GM18508 (cell line): ENCODE measurements around the gene MAP3K9.

ENCODE experiments used
- ATAC-seq: cut with Tn5 transposase; IDR thresholded peaks from one replicate; pipeline ENCODE4 v1.9.1; 2021; ENCODE audit warnings: moderate number of reproducible peaks; ENCODE audit not compliant: insufficient read depth, unreplicated experiment

The MAP3K9 gene

DNA sequence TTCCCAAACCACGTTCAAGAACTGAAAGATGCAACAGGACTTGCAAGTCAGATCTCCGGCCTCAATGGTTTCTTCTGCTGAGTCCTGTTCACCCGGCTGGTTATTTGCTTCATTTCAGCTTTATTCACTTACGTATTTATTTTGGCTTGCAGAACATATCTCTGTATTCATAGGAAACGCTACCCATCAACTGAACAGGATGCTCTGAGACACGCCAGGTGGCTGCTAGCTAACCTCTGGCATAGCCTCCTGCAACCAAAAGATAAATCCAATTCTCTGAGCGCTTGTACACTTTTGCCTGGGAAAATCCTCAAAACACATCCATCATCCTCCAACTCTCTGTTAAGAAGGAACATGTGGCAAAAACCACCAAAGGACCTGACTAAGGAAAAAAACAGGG, 17.3 kb downstream of the MAP3K9 start:
- no peak for ATAC-seq

DNA sequence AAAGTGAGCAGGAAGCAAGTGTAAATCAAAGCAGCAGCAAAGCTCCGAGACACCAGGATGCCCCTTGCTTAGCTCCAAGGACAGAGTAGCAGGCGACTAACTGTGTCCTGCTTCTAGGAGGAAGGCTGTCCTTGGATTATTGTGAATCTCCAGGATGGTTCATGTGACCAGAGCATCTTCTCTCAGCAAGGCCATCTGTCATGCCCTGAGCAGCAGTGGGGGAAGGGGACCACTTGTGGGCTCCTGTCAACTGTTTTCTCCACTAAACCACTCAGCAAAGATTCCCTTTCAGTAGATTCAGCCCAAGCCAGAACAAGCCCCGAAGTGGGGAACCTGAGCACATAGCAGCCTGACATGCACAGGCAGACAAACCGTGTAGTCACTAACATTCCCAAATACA, 19.4 kb downstream of the MAP3K9 start:
- ATAC-seq: no peak

DNA sequence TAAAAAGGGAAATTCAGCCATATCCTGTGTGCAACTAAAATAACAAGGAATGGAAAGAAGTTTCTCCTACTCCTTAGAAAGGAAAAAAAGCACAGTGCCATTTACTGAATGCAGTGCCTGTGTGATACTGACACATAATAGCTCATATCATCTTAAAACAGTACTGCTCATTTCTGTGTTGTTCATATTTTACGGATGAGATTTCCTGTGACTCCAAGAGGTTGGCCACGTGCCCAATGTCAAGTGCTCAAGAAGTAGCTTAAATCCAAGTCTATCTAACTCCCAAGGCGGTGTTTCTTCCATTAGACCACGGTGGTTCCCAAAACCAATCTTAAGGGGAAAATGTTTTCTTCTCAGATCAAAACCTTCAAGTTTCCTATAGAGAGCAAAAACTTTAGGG, 20.0 kb downstream of the MAP3K9 start:
- ATAC-seq: no peak

DNA sequence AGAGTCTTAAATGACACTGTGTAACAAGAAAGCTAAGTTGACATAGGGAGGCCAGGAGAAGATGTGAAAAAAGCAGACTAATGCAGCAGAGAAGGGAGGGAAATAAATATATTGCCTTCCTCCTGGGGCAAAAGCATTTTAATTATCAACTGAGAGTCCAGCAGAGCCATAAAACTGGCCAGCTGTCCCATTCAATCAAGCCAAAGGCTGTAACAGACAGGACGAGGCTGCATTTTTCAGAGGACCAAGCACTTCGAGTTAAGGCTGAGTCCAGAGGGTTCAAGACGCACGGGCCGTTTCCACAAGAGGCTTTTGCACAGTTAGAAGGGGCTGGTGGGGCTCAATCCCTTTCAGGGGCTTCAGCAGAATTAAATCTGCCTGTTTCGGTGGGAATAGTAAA, 20.4 kb downstream of the MAP3K9 start:
- ATAC-seq: no peak

DNA sequence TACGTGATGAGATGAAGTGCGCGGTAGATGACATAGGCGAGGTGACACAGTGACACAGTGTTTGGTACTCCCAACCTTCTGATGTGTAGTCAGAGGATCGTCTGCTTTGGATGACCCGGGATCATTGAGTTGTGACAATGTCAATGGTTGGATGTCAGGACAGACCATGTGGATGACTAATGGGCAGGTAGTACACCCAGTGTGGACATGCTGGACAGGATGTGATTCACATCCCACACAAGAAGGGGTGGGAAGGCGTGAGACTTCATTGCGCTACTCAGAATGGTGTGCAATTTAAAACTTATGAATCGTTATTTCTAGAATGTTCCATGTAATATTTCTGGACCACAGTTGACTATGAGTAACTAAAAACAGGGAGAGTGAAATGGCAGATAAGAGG, 23.8 kb downstream of the MAP3K9 start:
- ATAC-seq: no peak

DNA sequence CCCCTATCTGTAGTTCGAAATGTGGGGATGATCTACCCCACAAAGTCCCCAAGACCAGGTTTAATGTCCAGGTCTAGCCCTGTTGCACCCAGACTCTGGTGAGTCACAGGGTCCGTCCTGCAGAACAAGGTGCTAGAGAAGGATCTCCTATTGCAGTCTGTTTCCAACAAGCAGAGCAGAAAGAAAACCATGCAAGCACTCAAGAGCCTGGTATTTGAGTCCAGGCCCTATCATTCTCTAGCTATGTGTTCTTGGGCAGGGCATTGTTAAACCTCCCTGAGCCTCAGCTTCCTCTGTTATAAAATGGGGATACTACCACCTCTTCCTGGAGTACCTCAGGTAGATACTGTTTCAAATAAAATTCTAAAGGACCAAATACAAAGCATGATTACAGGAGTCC, 24.4 kb downstream of the MAP3K9 start:
- ATAC-seq: no peak

DNA sequence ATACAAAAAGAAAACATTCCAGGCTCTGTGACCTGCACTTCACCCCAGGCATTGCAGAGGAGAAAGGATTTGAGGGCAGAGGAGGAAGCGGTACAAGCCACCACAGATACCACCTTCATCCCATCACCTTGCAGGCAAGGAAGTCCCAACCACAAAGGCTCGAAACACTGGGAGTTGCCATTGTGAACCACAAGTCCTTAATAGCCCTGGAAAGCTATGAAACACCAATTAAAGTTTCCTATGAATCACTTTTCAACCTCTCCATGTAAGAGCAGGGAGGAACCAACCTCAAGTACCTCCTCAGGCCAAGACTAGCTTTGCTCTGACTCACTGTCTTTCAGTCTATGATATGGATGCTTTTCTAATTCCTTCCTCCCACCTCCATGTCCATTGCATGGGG, 27.0 kb downstream of the MAP3K9 start:
- no peak for ATAC-seq

DNA sequence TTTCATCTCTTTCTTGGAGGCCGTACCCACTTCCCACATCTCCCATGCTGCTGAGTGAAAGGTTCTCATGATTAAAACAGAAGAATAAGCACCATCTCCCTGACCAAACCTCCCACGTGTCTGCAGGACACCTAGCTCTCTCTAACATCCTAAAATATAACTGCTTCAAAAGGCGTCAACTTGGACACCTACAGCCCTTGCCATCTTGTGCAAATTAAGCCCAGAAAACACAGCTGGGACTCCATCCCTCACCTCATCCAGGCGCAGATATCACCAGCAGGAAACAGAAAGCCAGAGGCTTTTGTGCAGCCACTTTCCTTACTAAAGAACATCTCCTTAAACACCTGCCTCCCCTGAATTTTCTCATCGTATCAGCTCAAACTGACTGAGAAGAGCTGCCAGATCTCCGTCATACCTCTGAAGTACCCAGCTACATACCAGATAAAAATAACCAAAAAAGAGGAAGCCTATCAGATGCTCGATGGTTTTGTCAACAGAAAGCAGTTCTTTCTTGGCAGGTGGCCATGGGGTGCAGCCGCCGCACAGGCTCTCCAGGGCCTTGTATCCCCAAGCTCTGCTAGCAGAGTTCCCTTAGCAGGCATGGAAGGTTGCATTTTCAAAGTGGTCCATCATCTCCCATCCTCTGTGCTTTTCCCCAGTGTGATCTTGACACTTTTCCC, 28.8 kb downstream of the MAP3K9 start:
- ATAC-seq: no peak

DNA sequence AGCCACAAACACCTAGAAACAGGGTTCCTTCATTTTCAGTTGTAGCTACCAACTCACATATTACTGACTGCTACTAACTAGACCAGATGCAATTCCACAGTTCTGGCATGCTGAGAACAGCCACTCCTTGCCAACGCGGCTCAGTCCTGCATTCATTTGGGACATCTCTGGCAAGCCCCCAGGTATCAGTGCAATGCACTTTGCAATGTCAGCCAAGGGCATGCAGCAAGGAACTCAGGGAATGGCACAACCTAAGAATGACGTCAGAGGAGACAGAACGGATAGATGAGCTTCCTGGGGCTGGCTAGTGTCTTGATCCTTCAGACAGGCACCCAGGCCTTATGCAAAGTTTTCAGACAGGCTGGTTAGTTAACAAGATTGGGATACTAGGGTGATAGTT, 29.6 kb downstream of the MAP3K9 start:
- no peak for ATAC-seq

DNA sequence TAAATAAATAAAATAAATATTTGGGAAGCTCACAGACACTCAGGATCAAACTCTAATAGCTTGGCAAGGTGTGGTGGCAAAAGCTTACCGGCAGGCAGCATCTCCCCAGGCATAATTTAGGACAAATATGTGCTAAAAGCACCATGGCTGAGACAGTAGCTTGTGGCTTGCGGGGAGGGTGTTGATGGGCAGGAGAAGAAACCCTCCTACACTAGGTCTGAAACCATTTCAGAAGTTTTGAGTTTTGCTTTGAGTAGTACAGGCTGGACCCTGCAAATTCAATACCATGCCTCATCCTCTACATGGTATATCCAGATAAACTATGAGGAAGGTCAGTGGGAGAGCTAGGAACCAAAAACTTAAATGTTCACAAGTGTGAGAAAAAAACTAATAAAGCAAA, 33.1 kb downstream of the MAP3K9 start:
- no peak for ATAC-seq

DNA sequence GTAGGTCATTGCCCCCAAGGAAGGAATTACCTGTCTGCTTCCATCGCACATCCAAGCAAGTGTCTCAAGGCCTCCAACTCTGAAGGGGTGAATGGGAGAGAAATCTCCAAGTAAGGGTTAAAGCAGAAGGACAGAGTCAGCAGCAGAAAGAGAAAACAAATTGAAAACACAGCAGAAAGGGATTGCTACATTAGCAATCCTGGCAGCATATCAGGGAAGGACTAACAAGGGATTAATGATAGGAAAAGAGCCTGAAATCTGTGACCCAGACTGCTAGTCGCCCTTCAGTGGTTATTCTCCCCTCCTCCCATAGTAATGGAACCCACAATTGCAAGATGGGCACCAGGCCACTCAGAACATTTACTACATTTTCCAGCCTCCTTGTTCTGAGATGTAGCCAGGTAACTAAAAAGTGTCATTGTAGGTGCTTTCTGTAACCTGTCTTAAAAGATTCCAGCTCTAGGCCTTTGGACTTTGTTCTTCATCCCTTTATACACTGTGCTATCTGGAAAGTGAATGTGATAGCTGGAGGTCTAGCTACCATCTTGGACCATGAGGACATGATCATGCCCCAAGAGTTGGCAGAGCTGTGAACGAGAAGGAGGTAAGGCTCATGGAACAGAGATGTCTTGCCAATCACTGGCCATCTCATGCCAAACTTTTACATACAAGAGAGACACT, 36.0 kb downstream of the MAP3K9 start:
- no peak for ATAC-seq

DNA sequence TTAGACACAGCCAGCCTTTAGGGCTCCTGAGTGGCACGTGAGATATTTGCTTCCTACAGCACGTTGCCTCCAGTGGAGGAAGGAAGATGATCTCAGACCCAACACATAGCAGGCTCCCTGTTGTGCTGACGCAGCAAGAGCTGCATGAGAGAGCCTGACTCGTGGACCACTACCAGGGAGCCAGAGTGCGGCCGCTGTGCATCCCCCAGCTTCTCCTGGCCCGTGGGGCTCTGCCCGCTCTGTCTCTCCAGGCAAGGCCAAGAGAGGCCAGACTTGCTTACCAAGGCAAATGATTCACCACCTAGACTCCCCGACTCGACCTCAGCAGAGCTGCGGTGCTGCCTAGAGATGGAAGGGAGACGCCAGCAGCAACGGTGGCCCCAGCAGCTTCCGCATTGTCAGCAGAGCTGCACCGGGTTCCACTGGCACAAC, 37.5 kb downstream of the MAP3K9 start:
- ATAC-seq: no peak

DNA sequence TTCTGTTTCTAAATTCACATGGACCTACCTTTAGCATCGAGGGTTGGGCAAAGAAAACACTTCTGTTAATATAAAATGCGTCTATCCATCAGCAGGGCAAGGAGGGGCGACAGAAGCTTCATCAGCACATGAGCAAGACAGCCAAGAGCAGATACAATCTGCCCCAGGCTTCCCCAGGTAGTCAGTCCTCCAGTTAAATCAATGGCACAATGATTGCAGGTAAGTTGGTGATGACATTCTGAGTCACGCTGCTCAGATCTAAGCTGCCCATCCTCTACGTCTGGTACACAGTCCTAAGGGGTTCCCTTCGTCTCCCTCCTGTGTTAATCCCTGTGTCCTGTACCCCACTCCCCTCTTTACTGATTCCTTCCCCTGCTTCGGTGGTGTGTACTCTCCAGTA, 38.8 kb downstream of the MAP3K9 start:
- no peak for ATAC-seq

DNA sequence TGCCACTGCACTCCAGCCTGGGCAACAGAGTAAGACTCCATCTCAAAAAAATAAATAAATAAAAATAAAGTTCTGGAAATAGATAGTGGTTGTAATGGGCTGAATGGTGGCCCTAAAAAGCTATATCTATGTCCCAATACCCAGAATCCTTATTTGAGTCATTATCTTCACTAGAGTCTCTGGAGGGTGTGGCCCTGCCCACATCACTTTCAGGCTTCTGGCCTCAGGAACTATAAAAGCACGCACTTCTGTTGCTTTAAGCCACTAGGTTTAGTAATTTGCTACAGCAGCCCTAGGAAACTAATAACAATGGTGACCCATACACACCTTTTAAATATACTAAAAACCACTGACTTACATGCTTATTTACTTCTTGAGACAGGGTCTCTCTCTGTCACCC, 49.9 kb downstream of the MAP3K9 start:
- ATAC-seq: no peak

DNA sequence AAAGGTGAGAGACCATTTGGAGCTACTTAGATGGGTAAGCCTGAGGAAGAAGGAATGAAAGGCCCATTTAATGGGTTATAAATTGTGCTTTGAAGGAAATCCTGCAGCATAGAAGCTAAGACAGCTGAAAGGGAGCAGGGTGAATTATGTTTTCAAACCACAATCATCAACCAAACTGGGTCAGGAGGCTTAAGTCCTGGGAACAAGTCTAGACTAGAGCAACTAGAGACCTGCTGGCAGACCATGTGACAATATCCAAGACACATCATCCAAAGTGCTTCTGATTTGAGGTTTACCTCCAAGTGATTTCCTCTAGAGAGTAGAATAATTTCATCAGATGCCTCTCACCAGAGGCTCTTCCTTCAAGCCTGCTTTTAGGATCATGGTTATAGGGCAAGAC, 53.7 kb downstream of the MAP3K9 start:
- ATAC-seq: no peak

DNA sequence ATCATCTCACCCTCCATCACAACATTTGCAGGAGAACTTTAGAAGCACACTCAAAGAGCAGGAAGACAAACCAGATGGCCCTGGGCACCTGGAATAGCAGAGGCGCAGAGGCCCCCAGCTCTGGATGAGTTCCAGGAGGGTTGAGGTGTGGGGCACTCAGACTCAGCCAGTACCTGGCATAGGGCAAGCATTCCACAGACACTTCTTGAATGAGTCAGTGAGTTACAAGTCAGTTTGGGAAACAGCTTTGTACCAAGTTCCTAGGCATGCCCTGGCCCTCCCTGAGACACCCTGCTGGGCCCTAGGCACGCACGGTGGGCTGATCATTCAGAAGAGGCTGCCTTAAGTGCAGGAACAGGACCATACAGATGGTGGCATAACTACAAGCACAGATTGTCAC, 54.3 kb downstream of the MAP3K9 start:
- ATAC-seq: no peak

DNA sequence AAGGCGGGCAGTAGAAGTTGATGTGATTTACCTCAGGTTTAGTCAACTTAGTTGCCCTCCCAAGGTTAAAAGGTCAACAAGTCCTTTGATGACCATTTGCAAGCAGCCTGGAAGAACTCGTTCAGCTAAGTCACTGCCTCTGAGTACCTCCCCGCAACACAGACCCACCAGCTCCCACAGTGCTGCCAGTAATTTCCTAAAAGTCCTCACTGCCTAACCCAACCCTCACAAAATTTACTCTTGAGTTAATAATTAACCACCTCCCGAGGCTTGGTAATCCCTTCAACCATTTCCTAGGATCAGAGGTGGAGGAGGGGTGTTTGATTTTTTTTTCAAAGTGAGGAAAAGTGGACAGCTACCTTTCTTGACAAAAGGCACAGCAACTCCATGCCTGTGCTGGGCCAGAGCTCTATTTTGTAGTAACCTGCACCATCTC, 55.8 kb downstream of the MAP3K9 start:
- ATAC-seq: no peak

DNA sequence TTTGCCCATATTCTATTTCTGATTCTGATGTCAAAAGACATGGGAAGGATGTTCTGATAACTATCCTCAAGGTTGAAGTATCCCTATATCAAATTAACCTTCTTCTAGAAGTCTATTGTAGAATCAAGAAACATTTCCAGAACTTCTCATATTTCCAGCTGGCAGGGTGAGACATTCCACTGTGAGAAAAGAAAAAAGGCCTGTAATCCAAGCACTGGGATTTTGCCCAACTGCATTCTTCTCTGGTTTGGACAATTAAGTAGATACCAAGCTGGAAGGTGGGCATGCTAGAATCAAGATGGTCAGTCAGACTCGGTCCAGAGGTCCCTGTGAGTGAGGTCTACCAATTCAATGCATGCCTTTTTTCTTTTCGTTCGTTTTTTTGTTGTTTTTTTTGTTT, 60.9 kb downstream of the MAP3K9 start:
- ATAC-seq: no peak

DNA sequence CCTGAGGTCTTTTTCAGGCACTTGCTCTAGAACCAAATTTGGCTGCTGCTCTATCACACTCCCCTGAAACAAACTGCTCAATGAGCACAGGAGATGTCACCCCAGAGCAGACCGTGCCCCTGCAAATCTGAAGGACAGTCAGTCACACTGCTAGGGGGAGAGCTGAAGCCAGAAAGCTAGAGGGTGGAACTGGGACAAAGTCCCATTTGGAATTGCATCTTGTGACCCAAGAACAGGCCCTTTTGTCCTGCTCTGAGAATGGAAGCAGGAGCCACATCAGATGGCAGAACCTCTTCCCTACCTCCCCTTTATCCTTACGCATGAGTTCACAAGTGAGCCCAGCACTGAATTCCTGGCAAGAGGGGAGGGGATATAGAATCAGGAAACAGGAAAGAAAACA, 64.7 kb downstream of the MAP3K9 start:
- no peak for ATAC-seq

DNA sequence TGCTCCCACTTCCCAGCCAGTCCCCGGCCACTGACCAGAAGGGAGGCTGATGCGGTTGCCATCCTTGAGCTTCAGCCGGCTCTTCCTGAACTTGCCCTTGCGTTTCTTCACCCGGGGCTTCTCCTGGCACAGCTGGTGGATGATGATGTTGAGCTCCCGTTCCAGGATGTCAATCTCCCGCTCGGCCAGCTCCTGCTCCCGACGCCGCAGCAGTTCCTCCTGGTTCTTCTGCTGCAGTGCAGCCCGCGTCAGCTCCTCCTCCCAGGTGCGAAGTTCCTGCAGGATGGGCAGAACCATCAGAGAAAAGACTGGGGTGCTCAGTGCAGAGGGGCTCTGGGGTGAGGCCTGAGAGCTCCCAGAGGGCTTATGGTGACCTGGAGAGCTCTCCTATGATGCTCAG, 67.0 kb downstream of the MAP3K9 start:
- no peak for ATAC-seq

DNA sequence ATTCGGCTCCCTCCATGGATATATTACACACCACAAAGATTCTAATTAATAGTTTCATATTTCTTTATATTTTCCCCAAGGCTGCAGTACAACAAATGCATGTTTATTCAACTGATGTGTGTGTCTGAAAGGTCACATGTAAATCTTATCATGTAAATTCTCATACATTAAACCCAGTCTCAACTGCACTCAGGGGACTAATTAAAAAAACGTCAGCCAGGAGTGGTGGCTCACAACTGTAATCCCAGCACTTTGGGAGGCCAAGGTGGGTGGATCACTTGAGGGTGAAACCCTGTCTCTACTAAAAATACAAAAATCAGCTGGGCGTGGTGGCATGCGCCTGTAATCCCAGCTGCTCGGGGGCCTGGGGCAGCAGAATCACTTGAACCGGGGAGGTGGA, 67.8 kb downstream of the MAP3K9 start:
- ATAC-seq: no peak

DNA sequence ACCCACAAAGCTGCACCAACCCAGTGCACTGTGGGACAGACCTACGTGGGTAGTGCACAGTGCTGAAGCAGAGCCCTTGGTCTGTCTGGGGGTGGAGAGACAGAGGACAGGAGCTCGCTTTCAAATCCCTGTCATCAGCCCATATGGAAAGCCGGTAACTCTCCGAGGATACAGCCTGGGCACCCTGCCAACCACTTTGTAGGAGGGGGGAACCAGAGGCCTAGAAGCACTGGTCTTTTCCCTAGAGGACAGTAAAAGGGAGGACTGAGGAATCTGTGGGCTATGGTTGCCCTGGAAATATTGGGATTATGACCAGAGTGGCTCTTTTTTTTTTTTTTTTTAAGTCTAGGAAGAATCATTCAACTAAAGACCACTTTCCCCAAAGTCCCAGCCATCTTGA, 74.3 kb downstream of the MAP3K9 start:
- ATAC-seq: no peak
